Lower leg skin (tissue), 4 donors: Measurements from ENCODE around the gene POLN. TPM values are rescaled to one million over a fixed set of nuclear protein-coding genes. Genes with fewer than 3 reads are reported as not detected.

Experiments used
- DNase-seq, 2 donors: peaks; one replicate each; pipeline ENCODE4 v3.0.0-alpha.2; 2019; ENCODE audit warnings: low spot score in 2 of 2
- H3K4me3 ChIP-seq: fragments of 200-600 bp; sonication (generic); 2 replicates; pipeline ENCODE4 v1.5.1; 2017; ENCODE audit warnings: mild to moderate bottlenecking, low read depth; ENCODE audit not compliant: poor library complexity, severe bottlenecking
- CTCF ChIP-seq, 3 donors: fragments of 450-650 bp; IDR thresholded peaks; one replicate each; pipeline ENCODE4 v1.5.1; 2016; ENCODE audit warnings: antibody characterized with exemption in 3 of 3, mild to moderate bottlenecking in 3 of 3, moderate library complexity in 2 of 3
- POLR2A ChIP-seq, 2 donors: fragments of 450-650 bp; IDR thresholded peaks; one replicate each; pipeline ENCODE4 v1.6.1; 2016 to 2017; ENCODE audit warnings: antibody characterized with exemption in 2 of 2, mild to moderate bottlenecking in 1 of 2, moderate library complexity in 1 of 2
- WGBS, 2 donors: methylation state at CpG; one replicate each; pipeline ENCODE4 v1.1.5; 2018; 5-methylcytosine and 5-hydroxymethylcytosine counted together
- intact Hi-C: fragments of 100-400 bp; cut with DNase I; formaldehyde crosslinking; loops from one replicate; pipeline ENCODE4 v1.15.0; 2023; ENCODE audit warnings: low total_unique reads
- total RNA-seq, 4 donors: library from RNA; depleted of rRNA; stranded (reverse); fragments of >200 nt; gene quantifications; one replicate each; pipeline ENCODE4 v1.1.0, GENCODE V29; 2016

Gene POLN
- total RNA-seq, 4 donors from 2014 or later, result 0.30 to 3.3 (median 0.89) TPM

- no peak for DNase-seq
- H3K4me3 ChIP-seq, result no peak overlapping the region
- TF ChIP-seq CTCF (IDR thresholded peaks at IDR 0.05), result no peak
- TF ChIP-seq POLR2A (IDR thresholded peaks at IDR 0.05), result no peak
- WGBS, 2 donors, result 22 to 92% methylated on average over 3 of the region's 3 CpGs
- intact Hi-C loops, result no loop called here
Observed at GRCh38 chr4:2182994-2183393, 58.9 kb downstream of the POLN start.

GRCh38 chr4:2180410-2180809 is 61.5 kb downstream of the POLN start:
- 95 to 98% methylated on average over 2 of the region's 2 CpGs for WGBS, 2 donors
- intact Hi-C loops, result no loop called here
- TF ChIP-seq CTCF (IDR thresholded peaks at IDR 0.05), result no peak
- no peak for TF ChIP-seq POLR2A (IDR thresholded peaks at IDR 0.05)
- H3K4me3 ChIP-seq, result no peak overlapping the region
- no peak for DNase-seq

DNA sequence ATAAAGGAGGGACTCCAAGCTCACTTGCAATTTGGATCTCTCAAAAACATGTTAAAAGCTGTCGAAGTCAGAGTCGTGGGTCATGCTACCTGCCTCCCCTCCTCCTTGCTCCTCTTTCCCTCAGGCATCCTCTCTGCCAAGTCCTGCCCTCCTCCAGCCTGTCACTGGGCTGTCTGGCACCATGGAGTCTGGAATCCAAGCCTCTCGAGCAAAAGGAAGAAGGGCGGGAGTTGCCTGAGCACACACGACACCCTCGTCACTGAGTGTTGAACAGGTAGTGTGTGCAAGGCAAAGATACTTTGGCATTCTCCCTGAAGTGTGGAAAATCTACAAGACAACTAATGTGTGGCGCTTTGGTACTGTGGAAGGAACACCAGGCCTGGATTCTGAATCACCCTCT is 62.2 kb downstream of the POLN start:
- no peak for TF ChIP-seq POLR2A (IDR thresholded peaks at IDR 0.05)
- TF ChIP-seq CTCF (IDR thresholded peaks at IDR 0.05), result no peak
- intact Hi-C loops, result no loop called here
- 81 to 85% methylated on average over 7 of the region's 7 CpGs for WGBS, 2 donors
- H3K4me3 ChIP-seq, result no peak overlapping the region
- no peak for DNase-seq

DNA sequence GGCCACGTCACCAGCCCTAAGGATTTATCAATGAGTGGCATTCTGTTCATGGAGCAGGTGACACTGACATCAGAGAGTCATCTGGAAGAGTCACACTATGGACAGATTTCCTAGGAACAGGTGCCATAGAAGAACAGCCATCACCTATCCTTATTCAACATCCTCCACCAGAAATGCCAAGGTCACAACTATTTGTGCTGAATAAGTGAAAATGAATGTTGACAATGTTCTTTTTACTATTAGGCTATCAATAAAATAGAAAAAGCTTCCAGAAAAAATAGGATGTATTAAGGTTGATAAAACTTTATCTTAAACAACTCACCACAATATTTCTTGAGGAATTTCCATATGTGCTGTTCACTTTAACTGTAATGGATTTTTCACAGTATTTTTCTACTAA is 62.9 kb downstream of the POLN start:
- no peak for DNase-seq
- TF ChIP-seq POLR2A (IDR thresholded peaks at IDR 0.05) (no peak), CTCF (IDR thresholded peaks at IDR 0.05) (no peak)
- intact Hi-C loops, result no loop called here
- H3K4me3 ChIP-seq, result no peak overlapping the region
- 100% methylated on average over 1 of the region's 1 CpG for WGBS, 2 donors

DNA sequence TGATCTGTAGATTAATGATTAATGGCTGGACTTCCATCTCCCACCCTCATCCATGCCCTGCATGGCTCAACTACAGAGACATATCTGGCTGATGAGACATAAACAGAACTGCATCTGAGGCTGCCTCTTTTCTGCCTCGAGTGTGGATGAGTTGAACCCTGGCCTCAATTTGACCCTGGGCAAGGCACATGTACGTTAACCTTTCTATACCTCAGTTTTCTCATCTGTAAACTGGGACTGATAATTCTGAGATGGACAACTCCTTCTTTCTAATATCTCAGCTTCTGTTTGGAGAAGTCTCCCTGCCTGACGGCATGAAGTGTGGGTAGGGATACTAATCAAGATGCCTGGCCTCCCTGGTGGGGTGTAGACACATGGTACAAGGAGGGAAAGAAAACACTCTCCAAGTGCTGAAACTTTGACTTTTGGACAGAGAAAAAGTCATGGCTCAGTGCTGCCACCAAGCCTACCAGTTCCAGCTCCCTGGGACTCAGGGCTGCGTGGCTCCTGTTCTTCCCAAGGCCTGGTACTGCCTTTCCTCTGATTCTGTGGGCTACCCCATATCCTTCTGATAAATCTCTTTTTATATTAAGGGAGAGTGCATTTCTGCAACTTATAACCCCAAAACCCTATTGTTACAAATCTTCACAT is 64.4 kb downstream of the POLN start:
- WGBS, 2 donors, result 71 to 91% methylated on average over 4 of the region's 4 CpGs
- intact Hi-C loops, result no loop called here
- no peak overlapping the region for H3K4me3 ChIP-seq
- TF ChIP-seq POLR2A (IDR thresholded peaks at IDR 0.05) (no peak), CTCF (IDR thresholded peaks at IDR 0.05) (no peak)
- DNase-seq, result peak in 1 of 2 donors; percentile 29
